ENCODE results near the gene RBM15B.
"Not testable (repeated sequence)": the region's sequence is repeated elsewhere in the genome, so short reads cannot be mapped to it uniquely, and the experiment has no call there.

The RBM15B gene

GRCh38 chr3:51378065-51378464 is 13.0 kb upstream of the RBM15B start:
- no peak for DNase-seq (ENCODE audit: low read depth in 1 of 2, low spot score in 1 of 2)

- no peak for DNase-seq (ENCODE audit: low read depth in 1 of 2, low spot score in 1 of 2)
Observed at GRCh38 chr3:51378726-51379125, 12.4 kb upstream of the RBM15B start.

- no peak for DNase-seq (ENCODE audit: low read depth in 1 of 2, low spot score in 1 of 2)
Observed at GRCh38 chr3:51379301-51379700, 11.8 kb upstream of the RBM15B start.

DNA sequence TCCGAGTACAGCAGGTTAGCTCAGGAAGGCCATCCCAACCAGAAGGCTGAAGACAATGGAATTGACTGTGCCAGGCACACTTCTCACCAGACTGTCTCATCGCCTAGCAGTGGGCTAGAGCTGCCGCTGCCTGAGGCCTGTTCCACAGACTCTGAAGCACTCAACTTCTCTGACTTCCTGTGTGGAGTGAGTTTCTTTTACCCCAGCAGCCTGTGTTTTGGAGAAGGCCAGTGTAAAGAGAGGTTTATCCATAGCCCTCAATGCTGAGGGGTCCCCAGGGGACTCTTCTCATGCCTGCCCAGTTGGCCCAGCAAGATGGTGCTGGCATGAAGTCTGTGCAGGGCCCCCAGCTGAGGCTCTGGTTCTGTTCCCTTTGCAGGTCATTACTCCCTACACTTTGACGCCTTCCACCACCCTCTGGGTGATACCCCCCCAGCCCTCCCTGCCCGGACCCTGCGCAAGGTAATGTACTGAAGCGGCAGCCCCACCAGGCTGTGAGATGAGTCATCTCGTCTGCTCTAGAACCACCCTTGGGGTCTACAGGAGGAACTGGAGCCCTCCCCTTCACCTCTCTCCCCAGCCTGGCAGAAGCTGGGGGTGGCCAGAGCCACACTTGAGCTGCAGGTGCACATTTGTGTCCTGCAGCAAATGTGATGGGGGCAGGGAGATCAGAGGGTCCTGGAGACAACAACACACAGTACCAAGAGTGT is 11.2 kb upstream of the RBM15B start:
- no peak for DNase-seq (ENCODE audit: low read depth in 1 of 2, low spot score in 1 of 2)

DNA sequence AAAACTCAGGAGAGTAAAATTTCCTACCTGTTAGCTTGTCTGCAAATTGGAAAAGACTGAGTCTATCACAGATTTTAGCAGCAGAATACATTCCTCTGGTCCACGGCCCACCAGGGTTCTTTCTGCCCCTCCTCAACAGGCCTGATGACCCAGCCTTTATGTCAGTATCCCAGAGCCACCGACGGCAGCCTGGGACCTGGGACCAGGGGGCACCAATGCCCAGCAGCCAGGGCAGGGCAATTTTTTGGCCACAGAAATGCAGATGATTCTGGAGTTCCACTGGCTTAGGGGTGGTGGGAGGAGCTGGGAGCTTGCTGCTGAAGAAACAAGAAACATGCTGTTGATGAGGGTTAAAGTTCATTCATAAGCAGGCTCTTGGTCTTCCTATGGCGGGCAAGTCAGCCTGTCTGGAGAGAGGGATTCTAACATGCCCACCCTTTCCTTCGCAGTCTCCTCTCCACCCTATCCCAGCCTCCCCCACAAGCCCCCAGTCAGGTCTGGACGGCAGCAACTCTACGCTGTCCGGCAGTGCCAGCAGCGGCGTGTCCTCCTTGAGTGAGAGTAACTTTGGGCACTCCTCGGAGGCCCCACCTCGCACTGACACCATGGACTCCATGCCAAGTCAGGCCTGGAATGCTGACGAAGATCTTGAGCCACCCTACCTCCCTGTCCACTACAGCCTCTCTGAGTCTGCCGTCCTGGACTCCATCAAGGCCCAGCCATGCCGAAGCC is 10.3 kb upstream of the RBM15B start:
- no peak for DNase-seq (ENCODE audit: low read depth in 1 of 2, low spot score in 1 of 2)

GRCh38 chr3:51381333-51381705 is 9.8 kb upstream of the RBM15B start:
- no peak for DNase-seq (ENCODE audit: low read depth in 1 of 2, low spot score in 1 of 2)

DNA sequence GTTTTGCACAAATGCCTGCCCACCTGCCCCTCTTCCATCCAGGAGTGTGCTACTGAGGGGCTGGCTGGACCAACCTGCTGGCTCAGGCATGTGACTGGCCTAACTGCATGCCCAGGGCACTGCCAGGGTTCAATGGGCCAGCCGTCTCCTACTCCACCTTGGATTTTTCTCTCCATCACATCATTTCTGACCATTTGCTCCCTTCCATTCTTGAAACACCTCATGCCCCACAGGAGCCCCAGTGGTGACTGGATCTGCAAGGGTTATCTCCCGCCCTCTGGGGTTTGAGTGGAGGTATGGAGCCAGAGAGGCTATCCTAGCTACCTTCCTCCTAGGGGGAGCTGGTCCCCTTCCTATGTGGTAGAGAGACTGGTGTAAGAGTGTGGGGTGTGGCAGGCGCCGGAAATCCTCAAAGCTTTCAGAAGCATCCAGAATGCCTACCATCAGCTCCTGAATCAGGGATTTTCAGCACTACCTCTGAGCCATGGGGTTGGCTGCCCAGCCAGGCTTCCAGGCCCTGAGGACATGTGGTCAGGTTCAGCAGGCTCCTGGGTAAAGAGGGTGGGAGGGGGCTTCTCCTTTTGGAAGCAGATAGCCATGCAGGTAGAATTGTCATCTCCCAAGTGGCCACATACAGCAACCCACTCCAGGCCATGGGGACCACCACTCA is 8.9 kb upstream of the RBM15B start:
- no peak for DNase-seq (ENCODE audit: low read depth in 1 of 2, low spot score in 1 of 2)

DNA sequence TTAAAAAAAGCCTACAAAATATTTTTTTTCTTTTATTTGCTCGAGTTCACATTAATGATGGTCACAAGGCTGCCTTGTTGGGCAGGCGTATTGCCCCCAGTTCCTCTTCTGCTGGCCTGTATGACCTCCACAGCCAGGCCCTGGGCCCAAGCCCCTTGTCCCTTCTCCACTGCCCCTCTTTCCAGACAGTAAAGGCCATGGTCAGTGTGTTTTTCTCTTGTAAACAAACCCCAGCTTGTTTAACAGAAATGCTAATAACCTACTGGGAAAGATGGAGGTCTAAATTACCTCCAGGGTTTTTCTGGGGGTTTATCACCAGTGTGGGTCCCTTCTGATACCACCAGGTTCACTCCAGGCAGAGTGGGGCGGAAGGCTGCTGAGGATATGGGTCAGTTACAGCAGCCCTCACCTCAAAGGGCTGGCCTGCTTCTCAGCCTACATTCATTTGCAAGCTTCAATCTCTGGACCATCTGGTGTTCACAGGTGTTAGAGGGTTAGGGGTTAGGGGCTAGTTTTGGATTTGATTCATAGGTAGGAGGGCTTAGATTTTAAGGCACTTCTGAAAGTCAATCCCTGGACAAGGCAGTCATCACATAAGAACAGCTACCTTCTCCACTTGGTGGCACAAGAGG is 8.0 kb upstream of the RBM15B start:
- DNase-seq (ENCODE audit: low read depth in 1 of 2, low spot score in 1 of 2), result no peak

DNA sequence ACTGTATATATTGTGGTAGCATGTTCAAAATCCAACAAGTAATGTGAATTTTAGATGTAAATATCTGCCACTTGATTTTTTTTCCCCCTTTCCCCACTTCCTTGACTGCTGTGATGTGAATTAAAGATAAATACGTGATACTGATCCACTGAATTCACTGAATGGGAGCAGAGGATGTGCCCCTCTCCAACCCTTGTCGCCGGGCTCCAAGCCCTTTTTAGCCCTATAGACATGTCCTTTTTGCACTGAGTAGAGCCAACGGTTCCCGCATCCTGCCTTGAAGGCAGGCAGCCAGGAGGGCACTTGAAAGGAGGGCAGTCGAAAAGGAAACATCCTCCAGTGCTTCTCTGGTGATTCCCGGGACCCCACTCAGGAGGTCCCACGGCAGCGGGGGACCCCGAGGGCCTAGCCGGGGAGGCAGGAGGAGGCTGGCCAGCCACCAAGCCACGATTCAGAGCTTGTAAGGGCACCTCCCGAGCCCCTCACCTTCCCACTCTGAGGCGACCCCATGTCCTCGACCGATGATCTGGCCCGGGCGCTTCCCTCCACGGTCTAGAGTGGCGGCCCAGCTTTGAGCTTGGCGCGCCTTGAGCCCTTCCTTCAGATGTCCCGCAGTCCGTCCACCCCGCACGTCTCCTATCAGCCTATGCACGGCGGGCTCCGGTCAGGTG is 6.9 kb upstream of the RBM15B start:
- peak in 1 of 2 donors; percentile 19 for DNase-seq (ENCODE audit: low read depth in 1 of 2, low spot score in 1 of 2)

GRCh38 chr3:51384726-51385473 is 6.2 kb upstream of the RBM15B start, which contains the start of gene MANF:
Gene MANF, plus strand, starts transcription at chr3:51385291. Its CDS starts 52 bp downstream, at chr3:51385343.
- DNase-seq (ENCODE audit: low read depth in 1 of 2, low spot score in 1 of 2), result peak; percentile 93 to 96

DNA sequence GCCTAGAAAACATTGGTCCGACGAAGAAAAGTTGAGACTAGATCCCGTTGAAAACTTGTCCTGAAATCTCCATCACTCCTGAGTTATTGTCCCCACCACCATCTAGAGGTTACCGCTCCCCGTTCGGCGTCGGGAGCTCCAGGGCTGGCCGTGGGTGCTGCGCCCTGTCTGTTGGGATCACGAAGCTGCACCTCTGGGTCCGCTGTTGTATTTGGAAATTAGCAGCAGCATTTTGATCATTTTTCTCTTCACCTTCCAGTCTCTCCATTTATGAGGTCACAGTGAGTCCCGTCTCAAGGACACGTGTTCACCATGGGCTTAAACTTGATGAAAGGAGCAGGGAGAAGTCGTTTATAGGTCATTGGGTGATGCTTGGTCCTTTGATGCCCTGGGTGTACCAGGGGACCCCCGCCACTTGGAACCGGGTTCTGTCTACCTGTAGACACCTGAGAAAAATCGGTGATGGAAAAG is 5.4 kb upstream of the RBM15B start:
- DNase-seq (ENCODE audit: low read depth in 1 of 2, low spot score in 1 of 2), result no peak

GRCh38 chr3:51386159-51386851 is 4.8 kb upstream of the RBM15B start:
- no peak for DNase-seq (ENCODE audit: low read depth in 1 of 2, low spot score in 1 of 2)

DNA sequence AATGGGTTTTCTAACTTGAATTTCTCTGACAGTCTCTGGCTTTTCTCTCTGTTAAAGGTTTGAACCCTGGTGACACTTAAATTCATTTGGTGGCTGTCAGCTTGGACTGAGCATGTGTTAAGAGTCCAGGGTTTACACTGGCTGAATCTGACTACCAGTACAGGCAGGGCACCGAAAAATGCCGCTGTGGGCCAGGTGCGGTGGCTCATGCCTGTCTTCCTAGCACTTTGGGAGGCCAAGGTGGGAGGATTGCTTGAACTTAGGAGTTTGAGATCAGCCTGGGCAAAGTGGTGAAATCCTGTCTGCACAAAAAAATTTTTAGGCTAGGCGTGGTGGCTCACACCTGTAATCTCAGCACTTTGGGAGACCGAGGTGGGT is 4.2 kb upstream of the RBM15B start:
- DNase-seq (ENCODE audit: low read depth in 1 of 2, low spot score in 1 of 2), result no peak

DNA sequence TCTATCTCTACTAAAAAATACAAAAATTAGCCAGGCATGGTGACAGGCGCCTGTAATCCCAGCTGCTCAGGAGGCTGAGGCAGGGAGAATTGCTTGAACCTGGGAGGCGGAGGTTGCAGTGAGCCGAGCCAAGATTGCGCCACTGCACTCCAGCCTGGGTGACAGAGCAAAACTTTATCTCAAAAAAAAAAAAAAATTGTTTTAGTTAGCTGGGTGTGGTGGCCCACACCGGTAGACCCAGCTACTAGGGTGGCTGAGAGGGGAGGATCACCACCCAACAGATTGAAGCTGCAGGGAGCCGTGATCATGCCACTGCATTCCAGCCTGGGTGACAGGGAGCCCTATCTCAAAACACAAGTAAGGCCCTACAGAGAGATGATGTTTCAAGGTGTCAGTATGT is 3.8 kb upstream of the RBM15B start:
- not testable (repeated sequence) for DNase-seq (ENCODE audit: low read depth in 1 of 2, low spot score in 1 of 2)

GRCh38 chr3:51388286-51389029 is 2.6 kb upstream of the RBM15B start:
- no peak for DNase-seq (ENCODE audit: low read depth in 1 of 2, low spot score in 1 of 2)

DNA sequence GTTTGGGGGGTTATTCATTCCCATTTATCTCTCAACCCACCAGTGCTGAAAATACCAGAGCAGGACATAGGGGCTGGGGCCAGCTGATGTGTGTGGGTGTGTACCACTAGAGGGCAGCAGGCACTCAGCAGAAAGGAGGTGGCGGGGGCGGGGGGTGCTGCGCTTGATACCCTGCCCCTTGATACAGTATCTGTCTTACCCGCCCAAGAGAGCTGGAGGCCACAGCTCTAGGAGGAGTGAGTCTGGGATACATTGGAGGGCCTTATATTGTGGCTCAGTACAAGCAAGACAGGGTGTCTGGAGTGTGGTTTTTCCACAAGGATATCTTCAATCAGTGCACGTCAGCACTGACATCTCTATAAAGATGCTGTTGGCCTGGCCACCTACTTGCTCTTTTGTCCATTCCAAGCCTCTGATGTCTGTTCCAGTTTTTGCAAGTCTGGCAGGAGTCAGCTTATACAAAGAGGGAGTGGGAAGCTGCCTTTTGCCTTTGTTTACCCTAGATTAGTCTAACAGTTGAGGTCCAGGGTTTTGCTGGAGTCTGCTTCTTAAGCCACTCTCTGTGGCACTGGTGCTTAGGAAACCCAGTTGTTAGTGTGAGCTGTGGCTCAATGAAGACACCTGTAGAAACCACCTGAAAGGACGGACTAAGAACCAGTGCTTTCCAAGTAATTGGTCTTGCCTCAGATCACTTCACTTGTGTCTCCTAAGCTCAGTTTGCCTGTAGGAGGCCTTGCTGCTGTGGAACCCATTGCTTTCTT is 1.5 kb upstream of the RBM15B start:
- DNase-seq (ENCODE audit: low read depth in 1 of 2, low spot score in 1 of 2), result peak; percentile 24 to 25

DNA sequence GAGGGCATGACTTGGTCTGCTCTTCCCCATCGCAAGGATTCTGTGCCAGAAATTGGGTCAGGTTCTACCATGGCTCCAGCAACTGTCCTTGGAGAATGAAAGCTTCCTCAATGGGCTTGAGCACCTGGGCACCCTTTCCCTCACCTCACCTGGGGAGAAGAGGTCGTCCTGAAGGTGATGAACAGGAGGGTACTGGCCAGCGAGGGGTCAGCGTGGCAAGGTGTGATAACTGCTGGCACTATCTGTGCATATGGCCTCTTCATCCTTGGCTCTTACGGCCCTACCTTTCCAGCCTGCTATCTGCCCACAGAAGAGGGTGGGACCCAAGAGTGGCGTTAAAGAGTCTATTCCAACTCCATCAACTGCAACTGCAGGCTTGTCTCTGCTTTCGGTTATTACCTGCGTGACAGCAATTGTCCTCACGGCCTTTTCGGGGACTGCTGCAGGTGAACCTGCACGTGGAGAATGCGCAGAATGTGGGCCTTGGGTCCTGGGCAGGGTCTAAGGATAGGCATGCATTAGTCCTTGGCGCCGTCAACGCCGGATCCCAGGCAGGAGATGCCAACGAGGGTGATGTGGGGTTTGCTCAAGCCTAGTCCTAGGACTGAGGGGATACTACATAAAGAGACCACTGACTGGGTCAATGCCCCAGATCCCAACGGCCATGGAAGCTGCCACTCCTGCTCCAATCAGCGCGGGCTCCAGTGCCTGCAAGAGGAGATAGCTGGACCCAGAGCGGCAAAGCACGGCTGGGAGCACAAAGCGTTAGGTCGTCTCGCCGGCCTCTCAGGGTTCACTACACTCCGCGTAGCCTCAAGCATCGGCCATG is 625 bp upstream of the RBM15B start:
- no peak for DNase-seq (ENCODE audit: low read depth in 1 of 2, low spot score in 1 of 2)
